C4-2B (cell line): ENCODE measurements around the gene SHD.

Experiments
- ZFX ChIP-seq: fragments of 450-650 bp; IDR thresholded peaks from 2 replicates; pipeline ENCODE4 v1.6.1; 2017
- TF ChIP-seq, protein P1 (sequence below): fragments of 450-650 bp; conservative IDR thresholded peaks from 2 replicates; pipeline ENCODE4 v1.5.1; 2017; ENCODE audit warnings: mild to moderate bottlenecking

- TF ChIP-seq, protein P1, sequence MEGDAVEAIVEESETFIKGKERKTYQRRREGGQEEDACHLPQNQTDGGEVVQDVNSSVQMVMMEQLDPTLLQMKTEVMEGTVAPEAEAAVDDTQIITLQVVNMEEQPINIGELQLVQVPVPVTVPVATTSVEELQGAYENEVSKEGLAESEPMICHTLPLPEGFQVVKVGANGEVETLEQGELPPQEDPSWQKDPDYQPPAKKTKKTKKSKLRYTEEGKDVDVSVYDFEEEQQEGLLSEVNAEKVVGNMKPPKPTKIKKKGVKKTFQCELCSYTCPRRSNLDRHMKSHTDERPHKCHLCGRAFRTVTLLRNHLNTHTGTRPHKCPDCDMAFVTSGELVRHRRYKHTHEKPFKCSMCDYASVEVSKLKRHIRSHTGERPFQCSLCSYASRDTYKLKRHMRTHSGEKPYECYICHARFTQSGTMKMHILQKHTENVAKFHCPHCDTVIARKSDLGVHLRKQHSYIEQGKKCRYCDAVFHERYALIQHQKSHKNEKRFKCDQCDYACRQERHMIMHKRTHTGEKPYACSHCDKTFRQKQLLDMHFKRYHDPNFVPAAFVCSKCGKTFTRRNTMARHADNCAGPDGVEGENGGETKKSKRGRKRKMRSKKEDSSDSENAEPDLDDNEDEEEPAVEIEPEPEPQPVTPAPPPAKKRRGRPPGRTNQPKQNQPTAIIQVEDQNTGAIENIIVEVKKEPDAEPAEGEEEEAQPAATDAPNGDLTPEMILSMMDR = no peak
- TF ChIP-seq ZFX = no peak
Measured at GRCh38 chr19:4234142-4234861, 44.8 kb upstream of the SHD start.
